GM18907 (cell line): ENCODE measurements around the gene APOA5.
"Not testable (repeated sequence)": the region's sequence is repeated elsewhere in the genome, so short reads cannot be mapped to it uniquely, and the experiment has no call there.

ENCODE experiments used
- ATAC-seq: cut with Tn5 transposase; IDR thresholded peaks from one replicate; pipeline ENCODE4 v1.9.1; 2021; ENCODE audit warnings: mild to moderate bottlenecking, moderate library complexity; ENCODE audit not compliant: unreplicated experiment

The APOA5 gene

GRCh38 chr11:116791813-116792143, at the start of gene APOA5:
APOA5 (minus strand) TSS chr11:116791879; CDS start chr11:116791860, 19 bp downstream.
- ATAC-seq = no peak

- no peak for ATAC-seq
Observed at GRCh38 chr11:116840746-116841296, 49.1 kb upstream of the APOA5 start.

- no peak for ATAC-seq
Observed at GRCh38 chr11:116840224-116840745, 48.6 kb upstream of the APOA5 start.

GRCh38 chr11:116838321-116839084, 46.8 kb upstream of the APOA5 start:
- no peak for ATAC-seq

GRCh38 chr11:116837231-116838091, 45.8 kb upstream of the APOA5 start, which contains the start of gene APOA1:
APOA1 (minus strand) TSS chr11:116837622; CDS start chr11:116837387, 235 bp downstream.
- no peak for ATAC-seq

GRCh38 chr11:116836632-116836991, 44.9 kb upstream of the APOA5 start:
- ATAC-seq = no peak

- ATAC-seq = peak; percentile 83
Observed at GRCh38 chr11:116835791-116836631, 44.3 kb upstream of the APOA5 start.

GRCh38 chr11:116835042-116835772, 43.5 kb upstream of the APOA5 start:
- ATAC-seq = peak; percentile 12

- not testable (repeated sequence) for ATAC-seq
Observed at GRCh38 chr11:116834535-116835041, 42.9 kb upstream of the APOA5 start.

GRCh38 chr11:116833816-116834534, 42.3 kb upstream of the APOA5 start:
- no peak for ATAC-seq

GRCh38 chr11:116833491-116833815, 41.8 kb upstream of the APOA5 start:
- ATAC-seq = no peak

GRCh38 chr11:116832350-116833290, 40.9 kb upstream of the APOA5 start:
- ATAC-seq = no peak

GRCh38 chr11:116831790-116832349, 40.2 kb upstream of the APOA5 start:
- no peak for ATAC-seq

GRCh38 chr11:116830184-116830912, 38.7 kb upstream of the APOA5 start:
- ATAC-seq = no peak

- ATAC-seq = no peak
Observed at GRCh38 chr11:116829525-116830183, 38.0 kb upstream of the APOA5 start, which contains the start of gene APOC3. APOC3 (plus strand) TSS chr11:116829907; CDS start chr11:116830583, 676 bp downstream.
